CD4-positive, alpha-beta memory T cell (primary cell): Measurements from ENCODE around the gene ORM2. TPM values are rescaled to one million over a fixed set of nuclear protein-coding genes. Genes with fewer than 3 reads are reported as not detected.
"Not testable (repeated sequence)": the region's sequence is repeated elsewhere in the genome, so short reads cannot be mapped to it uniquely, and the experiment has no call there.

Source experiments
- CTCF ChIA-PET: fragments of 350-600 bp; sonication (Branson Sonifier 250); formaldehyde crosslinking; loops from one replicate; lab custom pipeline; 2021; ENCODE audit warnings: inconsistent platforms; ENCODE audit not compliant: partially characterized antibody; lab: Charles Lee
- POLR2A ChIA-PET: fragments of 350-600 bp; sonication (Branson Sonifier 250); formaldehyde crosslinking; loops from one replicate; lab custom pipeline; 2021; ENCODE audit not compliant: partially characterized antibody; lab: Charles Lee
- DNase-seq, 5 donors: peaks; one replicate each; pipeline versions ENCODE4 v3.0.0 to v3.0.0-alpha.2; 2020 to 2022; ENCODE audit warnings: mixed read lengths in 1 of 5
- H3K27ac ChIP-seq: one replicate; pipeline ENCODE4 v1.7.0; 2013; ENCODE audit warnings: low read depth, low read length
- H3K27me3 ChIP-seq: 2 replicates; pipeline ENCODE4 v1.7.0; 2013; ENCODE audit warnings: mild to moderate bottlenecking, low read length, moderate library complexity; ENCODE audit not compliant: insufficient read depth
- H3K36me3 ChIP-seq: 2 replicates; pipeline ENCODE4 v1.7.0; 2013; ENCODE audit warnings: mild to moderate bottlenecking, low read length, moderate library complexity; ENCODE audit not compliant: insufficient read depth
- H3K4me1 ChIP-seq: 2 replicates; pipeline ENCODE4 v1.7.0; 2013; ENCODE audit warnings: mild to moderate bottlenecking, low read length, moderate library complexity; ENCODE audit not compliant: insufficient read depth
- H3K4me3 ChIP-seq, 2 donors: one replicate each; pipeline ENCODE4 v1.7.0; 2013; ENCODE audit warnings: low read length in 2 of 2, mild to moderate bottlenecking in 1 of 2
- H3K9me3 ChIP-seq, 2 donors: one replicate each; pipeline ENCODE4 v1.7.0; 2013; ENCODE audit warnings: low read length in 2 of 2, control low read depth in 1 of 2; ENCODE audit not compliant: control insufficient read depth in 1 of 2
- H3K27ac Mint-ChIP-seq, 7 donors: one replicate each; pipeline ENCODE4 v1.8.0; 2020 to 2021; ENCODE audit warnings: mixed read lengths in 7 of 7, mild to moderate bottlenecking in 6 of 7, inconsistent platforms in 3 of 7, moderate library complexity in 3 of 7
- H3K27me3 Mint-ChIP-seq, 2 donors: one replicate each; pipeline ENCODE4 v1.8.0; 2020 to 2021; ENCODE audit warnings: mixed read lengths in 2 of 2
- H3K36me3 Mint-ChIP-seq, 2 donors: one replicate each; pipeline ENCODE4 v1.8.0; 2020 to 2021; ENCODE audit warnings: mixed read lengths in 2 of 2, inconsistent platforms in 1 of 2, mild to moderate bottlenecking in 1 of 2
- H3K4me1 Mint-ChIP-seq, 4 donors: one replicate each; pipeline ENCODE4 v1.8.0; 2020 to 2021; ENCODE audit warnings: mixed read lengths in 4 of 4, mild to moderate bottlenecking in 1 of 4
- H3K4me3 Mint-ChIP-seq, 8 donors: one replicate each; pipeline ENCODE4 v1.8.0; 2020 to 2021; ENCODE audit warnings: mixed read lengths in 8 of 8, mild to moderate bottlenecking in 7 of 8, moderate library complexity in 6 of 8, inconsistent platforms in 3 of 8
- H3K9me3 Mint-ChIP-seq, 8 donors: one replicate each; pipeline ENCODE4 v1.8.0; 2020 to 2021; ENCODE audit warnings: mixed read lengths in 8 of 8, mild to moderate bottlenecking in 5 of 8, inconsistent platforms in 3 of 8, moderate library complexity in 1 of 8
- intact Hi-C: fragments of 100-400 bp; cut with micrococcal nuclease; formaldehyde crosslinking; loops from one replicate; pipeline ENCODE4 v1.15.1; 2023
- polyA plus RNA-seq, 2 donors: library from polyadenylated mRNA; unstranded; fragments of 300-500 nt; fragmentation: Illumina TruSeq; gene quantifications; one replicate each; pipeline ENCODE4 v1.2.3, GENCODE V29; 2021
- total RNA-seq, 2 experiments: library from RNA; stranded (reverse); gene quantifications; one replicate each; pipeline ENCODE4 v1.2.3, GENCODE V29; 2021

Gene ORM2
- total and polyA plus RNA-seq, 4 experiments from 2014 or later = not detected

DNA sequence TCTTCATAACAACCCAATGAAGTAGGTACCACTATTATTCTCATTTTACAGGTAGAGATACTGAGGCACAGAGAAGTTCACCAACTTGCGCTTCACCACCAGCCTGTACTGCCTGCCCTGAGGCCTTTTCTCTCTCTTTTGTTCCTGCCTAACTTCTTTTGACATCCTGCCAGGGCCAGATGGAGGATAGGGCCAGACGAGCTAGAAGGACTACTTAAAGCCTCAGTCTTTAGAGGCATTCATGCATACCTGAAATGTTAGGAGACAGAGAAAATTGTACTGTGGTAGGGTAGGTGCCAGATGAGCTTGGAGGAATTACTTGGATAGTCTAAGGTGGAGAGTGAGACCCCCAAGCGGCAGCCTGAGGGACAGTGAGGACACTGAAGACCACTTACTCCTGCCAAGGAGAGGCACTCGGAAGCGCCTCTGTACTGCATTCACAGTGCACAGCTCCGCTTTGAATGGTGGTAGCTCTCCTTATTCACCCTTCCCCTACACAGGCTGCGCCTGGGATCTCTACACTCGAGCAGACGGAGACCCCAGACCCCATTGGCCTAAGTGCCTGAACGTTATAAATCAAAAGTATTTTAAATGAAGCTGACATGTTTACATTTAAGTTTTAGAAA is 13.0 kb upstream of the ORM2 start:
- intact Hi-C loops = no loop called here
- H3K4me3 ChIP-seq = no peak overlapping the region
- no peaks in the 10 kb centered on the region for H3K9me3 ChIP-seq
- CTCF ChIA-PET = interaction anchor here (1.1 kb wide), 2 partner anchors 9 to 23 kb away, joined by 3 read pairs; no protein-coding TSS in a partner anchor
- Mint-ChIP-seq H3K4me1 (no peaks in the 10 kb centered on the region), H3K27ac (no peak overlapping the region), H3K4me3 (no peak overlapping the region), H3K36me3 (no peaks in the 10 kb centered on the region), H3K9me3 (no peaks in the 10 kb centered on the region), H3K27me3 (peaks cover 8 to 10% of the 10 kb centered on the region in 2 donors)
- DNase-seq = no peak
- H3K36me3 ChIP-seq = no peaks in the 10 kb centered on the region
- no peaks in the 10 kb centered on the region for H3K4me1 ChIP-seq
- no peak overlapping the region for H3K27ac ChIP-seq
- POLR2A ChIA-PET = no interaction called here
- no peaks in the 10 kb centered on the region for H3K27me3 ChIP-seq

DNA sequence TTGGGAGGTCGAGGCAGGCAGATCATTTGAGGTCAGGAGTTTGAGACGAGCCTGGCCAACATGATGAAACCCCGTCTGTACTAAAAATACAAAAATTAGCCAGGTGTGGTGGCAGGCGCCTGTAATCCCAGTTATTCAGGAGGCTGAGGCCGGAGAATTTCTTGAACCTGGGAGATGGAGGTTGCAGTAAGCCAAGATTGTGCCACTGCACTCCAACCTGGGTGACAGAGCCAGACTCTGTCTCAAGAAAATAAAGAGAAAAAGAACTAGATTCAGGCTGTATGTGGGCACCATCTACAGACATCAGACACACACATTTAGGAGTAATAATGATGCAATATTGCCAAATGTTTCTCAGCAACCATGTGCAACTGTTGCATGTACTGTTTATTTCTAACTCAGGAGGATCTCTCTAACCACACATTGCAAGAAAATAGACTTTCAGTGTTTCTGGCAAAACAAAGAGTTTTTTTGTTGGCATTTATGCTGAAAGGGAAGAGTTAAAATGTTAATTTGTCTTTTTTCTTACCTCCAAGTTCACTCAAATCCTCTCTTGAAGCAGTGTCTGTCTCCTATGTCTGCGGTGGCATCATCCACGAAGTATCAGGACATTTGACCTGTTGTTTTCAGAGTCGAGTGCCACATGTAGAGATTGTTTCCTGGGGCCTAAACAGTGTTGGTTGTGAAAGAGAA is 11.9 kb upstream of the ORM2 start:
- Histone ChIP-seq H3K27ac (no peak overlapping the region), H3K4me1 (no peaks in the 10 kb centered on the region), H3K27me3 (no peaks in the 10 kb centered on the region), H3K36me3 (no peaks in the 10 kb centered on the region), H3K4me3 (no peak overlapping the region), H3K9me3 (no peaks in the 10 kb centered on the region)
- intact Hi-C loops = no loop called here
- no peak for DNase-seq
- H3K9me3 Mint-ChIP-seq = no peaks in the 10 kb centered on the region
- ChIA-PET CTCF (no interaction called here), POLR2A (no interaction called here)
- peaks cover 10% of the 10 kb centered on the region in 2 donors for H3K27me3 Mint-ChIP-seq
- no peak overlapping the region for H3K27ac Mint-ChIP-seq
- no peaks in the 10 kb centered on the region for H3K4me1 Mint-ChIP-seq
- H3K4me3 Mint-ChIP-seq = no peak overlapping the region
- H3K36me3 Mint-ChIP-seq = no peaks in the 10 kb centered on the region

DNA sequence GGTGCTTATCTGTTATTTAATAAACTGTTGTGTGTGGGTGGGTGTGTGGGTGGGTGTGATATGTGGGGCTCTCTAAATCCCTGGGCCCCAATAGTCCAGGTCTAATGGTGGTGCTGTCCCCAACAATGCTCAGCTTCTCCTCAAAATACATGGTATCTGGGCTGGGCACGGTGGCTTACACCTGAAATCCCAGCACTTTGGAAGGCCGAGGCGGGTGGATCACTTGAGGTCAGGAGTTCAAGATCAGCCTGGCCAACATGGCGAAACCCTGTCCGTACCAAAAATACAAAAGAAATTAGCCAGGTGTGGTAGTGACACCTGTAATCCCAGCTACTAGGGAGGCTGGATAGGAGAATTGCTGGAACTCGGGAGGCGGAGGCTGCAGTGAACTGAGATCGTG is 11.3 kb upstream of the ORM2 start:
- H3K36me3 ChIP-seq = no peaks in the 10 kb centered on the region
- Mint-ChIP-seq H3K27me3 (peaks cover 10% of the 10 kb centered on the region in 2 donors), H3K27ac (no peak overlapping the region), H3K9me3 (no peaks in the 10 kb centered on the region), H3K4me1 (no peaks in the 10 kb centered on the region), H3K36me3 (no peaks in the 10 kb centered on the region), H3K4me3 (no peak overlapping the region)
- no peak for DNase-seq
- ChIA-PET POLR2A (no interaction called here), CTCF (no interaction called here)
- no peaks in the 10 kb centered on the region for H3K9me3 ChIP-seq
- H3K27me3 ChIP-seq = no peaks in the 10 kb centered on the region
- no peak overlapping the region for H3K27ac ChIP-seq
- no peak overlapping the region for H3K4me3 ChIP-seq
- H3K4me1 ChIP-seq = no peaks in the 10 kb centered on the region
- intact Hi-C loops = no loop called here

DNA sequence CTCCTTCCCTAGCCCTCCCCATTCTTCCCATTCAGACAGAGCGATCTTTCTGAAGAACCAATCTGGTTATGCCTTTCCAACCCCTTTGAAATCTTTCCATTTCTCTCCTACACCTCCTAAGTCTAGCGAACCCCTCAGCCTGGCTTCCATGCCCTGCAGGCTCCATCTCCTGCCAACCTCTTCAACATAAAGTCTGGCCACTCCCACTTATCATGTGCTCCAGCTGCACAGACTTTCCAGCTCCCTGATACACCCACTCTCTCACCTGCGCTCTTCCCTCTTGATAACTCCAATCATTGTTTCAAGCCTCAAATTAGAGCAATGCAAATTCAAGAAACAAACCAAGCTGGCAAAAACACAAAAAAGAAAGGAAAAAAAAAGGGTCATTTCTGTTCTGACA is 10.5 kb upstream of the ORM2 start:
- Histone ChIP-seq H3K27me3 (no peaks in the 10 kb centered on the region), H3K27ac (no peak overlapping the region), H3K4me3 (no peak overlapping the region), H3K4me1 (no peaks in the 10 kb centered on the region), H3K9me3 (no peaks in the 10 kb centered on the region), H3K36me3 (no peaks in the 10 kb centered on the region)
- H3K27ac Mint-ChIP-seq = no peak overlapping the region
- POLR2A ChIA-PET = no interaction called here
- no peaks in the 10 kb centered on the region for H3K36me3 Mint-ChIP-seq
- CTCF ChIA-PET = no interaction called here
- H3K4me3 Mint-ChIP-seq = no peak overlapping the region
- peaks cover 10% of the 10 kb centered on the region in 2 donors for H3K27me3 Mint-ChIP-seq
- H3K4me1 Mint-ChIP-seq = no peaks in the 10 kb centered on the region
- intact Hi-C loops = no loop called here
- H3K9me3 Mint-ChIP-seq = no peaks in the 10 kb centered on the region
- DNase-seq = no peak

DNA sequence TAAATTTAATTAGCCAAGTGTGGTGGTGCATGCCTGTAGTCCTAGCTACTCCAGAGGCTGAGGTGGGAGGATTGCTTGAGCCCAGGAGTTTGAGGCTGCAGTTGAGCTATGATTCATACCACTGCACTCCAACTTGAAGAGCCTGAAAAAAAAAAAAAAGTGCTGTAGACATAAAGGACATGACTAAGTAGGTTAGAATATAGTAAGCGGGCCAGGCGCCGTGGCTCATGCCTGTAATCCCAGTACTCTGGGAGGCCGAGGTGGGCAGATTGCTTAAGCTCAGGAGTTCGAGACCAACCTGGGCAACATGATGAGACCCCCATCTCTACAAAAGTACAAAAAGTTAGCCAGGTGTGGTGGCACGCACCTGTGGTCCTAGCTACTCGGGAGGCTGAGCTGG is 9.0 kb upstream of the ORM2 start:
- H3K4me1 Mint-ChIP-seq, intact Hi-C loops, DNase-seq, H3K27ac Mint-ChIP-seq, H3K4me1 ChIP-seq, H3K9me3 Mint-ChIP-seq, POLR2A ChIA-PET, H3K27me3 ChIP-seq, H3K4me3 ChIP-seq, H3K36me3 ChIP-seq, H3K4me3 Mint-ChIP-seq, H3K9me3 ChIP-seq, H3K27ac ChIP-seq, H3K36me3 Mint-ChIP-seq: not testable (repeated sequence)
- H3K27me3 Mint-ChIP-seq = peaks cover 10% of the 10 kb centered on the region in 2 donors
- CTCF ChIA-PET = interaction anchor here (0.6 kb wide), 1 partner anchor 75 kb away, joined by 3 read pairs; no protein-coding TSS in a partner anchor

DNA sequence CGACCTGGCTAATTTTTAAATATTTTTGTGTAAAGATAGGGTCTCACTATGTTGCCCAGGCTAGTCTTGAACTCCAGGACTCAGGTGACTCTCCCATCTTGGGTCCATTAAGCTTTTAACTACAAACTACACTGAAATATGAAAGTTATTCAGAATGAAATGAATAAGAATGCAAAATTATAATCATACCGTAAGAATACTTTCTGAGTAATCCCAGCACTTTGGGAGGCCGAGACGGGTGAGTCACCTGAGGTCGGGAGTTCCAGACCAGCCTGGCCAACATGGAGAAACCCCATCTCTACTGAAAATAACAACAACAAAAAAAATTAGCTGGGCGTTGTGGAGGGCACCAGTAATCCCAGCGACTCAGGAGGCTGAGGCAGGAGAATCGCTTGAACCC is 7.9 kb upstream of the ORM2 start:
- Histone ChIP-seq H3K9me3 (no peaks in the 10 kb centered on the region), H3K27ac (no peak overlapping the region), H3K36me3 (no peaks in the 10 kb centered on the region), H3K27me3 (no peaks in the 10 kb centered on the region), H3K4me3 (no peak overlapping the region), H3K4me1 (no peaks in the 10 kb centered on the region)
- no peaks in the 10 kb centered on the region for H3K9me3 Mint-ChIP-seq
- POLR2A ChIA-PET = no interaction called here
- no peaks in the 10 kb centered on the region for H3K36me3 Mint-ChIP-seq
- CTCF ChIA-PET = interaction anchor here (0.6 to 1.2 kb wide), 2 partner anchors 29 to 303 kb away, joined by 3 to 4 read pairs; no protein-coding TSS in a partner anchor
- no peak overlapping the region for H3K4me3 Mint-ChIP-seq
- H3K27me3 Mint-ChIP-seq = peaks cover 7 to 10% of the 10 kb centered on the region in 2 donors
- H3K27ac Mint-ChIP-seq = no peak overlapping the region
- H3K4me1 Mint-ChIP-seq = no peaks in the 10 kb centered on the region
- intact Hi-C loops = no loop called here
- no peak for DNase-seq

DNA sequence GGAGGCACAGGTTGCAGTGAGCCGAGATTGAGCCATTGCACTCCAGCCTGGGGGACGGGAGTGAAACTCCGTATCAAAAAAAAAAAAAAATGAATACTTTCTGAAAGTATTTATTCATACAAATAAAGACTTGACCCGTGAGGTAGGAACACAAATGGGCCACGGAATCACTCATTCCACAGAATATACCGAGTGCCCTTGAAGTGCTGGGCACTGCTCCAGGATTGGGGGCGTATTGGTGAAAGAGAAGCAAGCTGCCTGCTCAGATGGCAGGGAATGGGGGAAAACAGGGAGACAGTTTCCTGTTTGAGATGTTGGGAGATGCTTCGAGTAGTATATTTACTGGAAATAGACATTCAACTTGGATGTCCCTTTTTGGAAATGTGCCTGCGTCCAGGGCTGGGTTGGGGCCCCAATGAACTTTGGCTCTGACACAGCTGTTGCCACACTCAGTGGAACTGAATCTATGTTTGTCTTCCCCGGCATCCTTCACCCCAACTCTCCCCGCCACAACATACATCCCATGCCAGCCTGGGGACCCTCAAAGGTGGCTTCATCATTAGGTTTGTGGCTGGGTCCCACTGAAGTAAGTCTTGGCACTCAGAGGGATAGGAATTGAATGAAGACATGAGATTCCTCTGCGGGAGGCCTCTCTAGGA is 7.4 kb upstream of the ORM2 start:
- H3K4me1 ChIP-seq, POLR2A ChIA-PET, H3K9me3 Mint-ChIP-seq, H3K4me1 Mint-ChIP-seq, H3K27ac Mint-ChIP-seq, H3K27me3 ChIP-seq, H3K27ac ChIP-seq, H3K36me3 Mint-ChIP-seq, H3K36me3 ChIP-seq, DNase-seq, H3K4me3 Mint-ChIP-seq, intact Hi-C loops, H3K4me3 ChIP-seq, H3K9me3 ChIP-seq: not testable (repeated sequence)
- CTCF ChIA-PET = interaction anchor here (0.6 to 1.2 kb wide), 2 partner anchors 29 to 303 kb away, joined by 3 to 4 read pairs; no protein-coding TSS in a partner anchor
- H3K27me3 Mint-ChIP-seq = peaks cover 7 to 10% of the 10 kb centered on the region in 2 donors
